HTERT RPE-1 (cell line): ENCODE data around the gene WASL.

ENCODE experiments used
- in situ Hi-C: fragments of 300-500 bp; cut with MboI; formaldehyde crosslinking; loops from 4 replicates; pipeline ENCODE4 v1.14.3; 2020; ENCODE audit warnings: low sequenced_read_pairs

WASL gene

DNA sequence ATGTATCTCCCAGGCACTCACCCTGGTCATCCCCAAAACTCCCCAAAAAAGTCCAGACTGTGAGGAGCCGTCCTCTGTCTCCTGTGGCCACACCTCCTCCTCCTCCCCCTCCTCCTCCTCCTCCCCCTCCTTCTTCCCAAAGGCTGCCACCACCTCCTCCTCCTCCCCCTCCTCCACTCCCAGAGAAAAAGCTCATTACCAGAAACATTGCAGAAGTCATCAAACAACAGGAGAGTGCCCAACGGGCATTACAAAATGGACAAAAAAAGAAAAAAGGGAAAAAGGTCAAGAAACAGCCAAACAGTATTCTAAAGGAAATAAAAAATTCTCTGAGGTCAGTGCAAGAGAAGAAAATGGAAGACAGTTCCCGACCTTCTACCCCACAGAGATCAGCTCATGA, 86.0 kb downstream of the WASL start:
- in situ Hi-C loops = no loop called here

DNA sequence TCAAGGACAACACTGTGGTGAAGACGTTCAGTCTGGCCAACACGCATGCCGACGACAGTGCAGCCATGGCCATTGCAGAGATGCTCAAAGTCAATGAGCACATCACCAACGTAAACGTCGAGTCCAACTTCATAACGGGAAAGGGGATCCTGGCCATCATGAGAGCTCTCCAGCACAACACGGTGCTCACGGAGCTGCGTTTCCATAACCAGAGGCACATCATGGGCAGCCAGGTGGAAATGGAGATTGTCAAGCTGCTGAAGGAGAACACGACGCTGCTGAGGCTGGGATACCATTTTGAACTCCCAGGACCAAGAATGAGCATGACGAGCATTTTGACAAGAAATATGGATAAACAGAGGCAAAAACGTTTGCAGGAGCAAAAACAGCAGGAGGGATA, 86.5 kb downstream of the WASL start:
- in situ Hi-C loops = no loop called here

DNA sequence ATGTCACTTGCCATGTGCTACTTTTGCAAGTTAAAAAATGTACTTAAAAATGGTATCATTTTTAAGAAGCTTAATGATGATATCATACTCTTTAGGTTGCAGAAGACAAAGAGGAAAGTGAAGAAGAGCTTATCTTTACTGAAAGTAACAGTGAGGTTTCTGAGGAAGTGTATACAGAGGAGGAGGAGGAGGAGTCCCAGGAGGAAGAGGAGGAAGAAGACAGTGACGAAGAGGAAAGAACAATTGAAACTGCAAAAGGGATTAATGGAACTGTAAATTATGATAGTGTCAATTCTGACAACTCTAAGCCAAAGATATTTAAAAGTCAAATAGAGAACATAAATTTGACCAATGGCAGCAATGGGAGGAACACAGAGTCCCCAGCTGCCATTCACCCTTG, 87.0 kb downstream of the WASL start:
- in situ Hi-C loops = no loop called here

DNA sequence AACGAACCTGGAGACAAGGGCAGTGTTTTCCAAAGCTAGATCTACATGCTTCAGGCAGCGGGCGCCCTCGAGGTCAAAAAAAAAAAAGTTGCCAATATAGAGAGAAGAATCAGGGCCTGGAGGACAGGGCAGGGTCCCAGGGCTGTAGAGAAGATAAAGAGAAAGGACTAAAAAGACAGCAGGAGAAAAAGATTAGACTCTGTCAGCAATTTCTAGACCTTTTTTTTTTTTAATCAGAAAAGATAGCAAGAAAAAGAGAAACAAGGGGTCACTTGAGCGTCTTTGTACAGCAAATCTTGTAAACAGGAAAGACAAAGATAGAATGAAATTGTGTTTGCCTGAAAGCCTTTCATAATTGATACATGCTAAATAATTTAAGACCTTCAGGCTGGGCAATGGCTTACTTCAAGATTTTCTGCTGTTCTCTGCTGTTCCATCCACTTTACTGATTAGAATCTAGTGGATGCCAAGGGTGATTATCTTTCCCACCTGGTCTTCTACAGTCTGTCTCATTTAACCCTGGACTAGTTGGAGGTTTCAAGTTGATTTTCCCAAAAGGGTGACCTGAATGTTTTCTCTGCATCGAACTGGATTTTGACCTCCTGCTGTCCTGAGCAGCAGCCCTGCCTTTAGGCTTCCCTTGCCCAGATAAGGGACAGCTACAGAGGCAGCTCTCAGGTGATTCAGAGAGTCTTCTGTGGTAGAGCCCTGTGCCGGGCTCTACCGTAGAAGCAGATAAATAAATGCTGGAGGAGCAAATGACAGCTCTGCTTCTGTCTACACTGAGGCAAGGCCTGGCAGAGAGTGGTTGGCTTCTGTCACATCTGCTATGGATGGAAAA, 88.1 kb downstream of the WASL start:
- in situ Hi-C loops = no loop called here

DNA sequence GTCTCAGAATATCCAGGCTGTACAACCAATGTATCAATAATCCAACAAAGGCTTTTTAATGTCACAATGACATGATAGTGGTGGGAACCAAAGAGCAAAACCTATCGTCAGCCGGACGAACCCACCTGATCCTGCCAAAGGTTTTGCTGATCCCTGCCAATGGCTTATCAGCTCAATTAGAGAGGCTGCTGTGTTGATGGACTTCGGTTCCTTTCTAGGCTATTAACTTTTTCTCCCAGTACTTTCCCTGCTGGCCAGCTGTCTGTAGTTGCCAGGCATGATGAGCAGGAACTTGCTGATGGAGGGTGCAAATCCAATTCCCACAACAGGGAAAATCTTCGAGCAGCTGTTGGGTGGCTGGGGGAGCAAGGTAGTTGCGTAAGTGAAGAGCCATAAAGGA, 90.8 kb downstream of the WASL start:
- in situ Hi-C loops = no loop called here

DNA sequence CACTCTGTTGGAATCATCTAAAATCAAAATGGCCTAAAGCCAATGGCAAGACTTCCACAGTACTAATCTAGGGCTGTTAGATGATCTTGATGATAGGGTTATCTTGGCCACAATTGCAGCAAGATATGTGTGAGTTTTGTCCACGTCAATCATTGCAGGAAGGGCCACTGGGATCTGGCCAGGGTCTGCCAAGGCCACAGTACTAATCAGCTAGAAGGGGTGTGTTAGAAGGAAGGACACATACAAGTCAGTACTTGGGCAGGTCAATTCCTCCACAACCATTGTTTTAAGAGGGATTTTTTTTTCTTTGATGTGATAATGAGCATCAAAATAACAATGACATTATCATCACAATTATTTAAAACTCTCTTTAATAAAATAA, 91.5 kb downstream of the WASL start:
- in situ Hi-C loops = no loop called here

DNA sequence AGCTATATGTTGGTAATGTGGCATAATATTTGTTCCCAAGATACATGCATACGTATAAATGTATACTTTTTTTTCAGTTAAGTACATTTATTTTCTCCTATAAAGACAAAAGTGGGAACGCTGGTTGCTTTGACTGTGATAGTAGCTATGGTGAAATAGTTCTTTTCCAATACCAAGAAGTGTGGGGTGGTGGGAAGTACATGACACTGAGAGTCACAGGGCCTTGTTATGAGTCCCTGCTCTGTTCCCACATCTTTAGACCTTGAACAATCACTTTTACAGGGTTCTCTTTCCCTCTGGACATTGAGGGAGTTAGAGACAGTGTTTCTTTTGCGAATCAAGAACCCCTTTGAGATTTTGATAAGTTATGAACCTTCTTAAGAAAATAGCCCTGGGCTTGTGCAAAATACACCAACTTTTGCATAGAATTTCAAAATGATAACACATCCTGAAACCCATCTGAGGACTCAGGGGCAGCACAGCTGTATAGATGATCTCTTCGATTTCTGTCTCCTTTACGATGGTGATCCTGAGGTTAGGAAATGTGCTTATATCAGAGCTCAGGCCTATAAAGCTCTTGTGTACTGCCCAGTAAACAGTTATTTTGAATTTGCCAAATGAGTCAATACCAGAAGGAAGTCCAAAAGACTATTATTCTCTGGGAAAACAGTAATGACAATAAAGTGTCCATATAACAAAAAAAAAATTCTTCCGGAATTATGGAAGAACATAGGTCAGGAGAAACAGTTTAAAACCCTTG, 92.1 kb downstream of the WASL start:
- in situ Hi-C loops = no loop called here

DNA sequence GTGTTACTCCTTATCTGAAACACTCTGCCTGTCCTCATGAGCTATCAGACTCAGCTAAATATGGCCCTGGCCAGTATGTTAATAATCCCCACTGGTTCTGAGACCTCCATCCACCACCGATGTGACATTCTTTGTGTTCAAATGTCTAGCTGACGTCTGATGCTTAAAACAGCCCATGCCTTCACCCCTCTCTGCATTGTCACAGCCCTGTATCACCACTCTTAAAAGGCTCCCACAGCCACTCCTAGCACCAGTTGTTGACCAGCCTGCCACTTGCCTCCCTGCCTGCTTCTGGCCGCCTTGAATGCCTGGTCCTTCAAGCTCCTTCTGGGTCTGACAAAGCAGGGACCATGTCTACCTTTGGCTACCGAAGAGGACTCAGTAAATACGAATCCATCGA, 93.2 kb downstream of the WASL start, which contains the start of gene LMOD2:
LMOD2 (plus strand) TSS at position 253 of the 400 bp plus-strand sequence; CDS start at position 351, 98 bp downstream.
- in situ Hi-C loops = no loop called here

DNA sequence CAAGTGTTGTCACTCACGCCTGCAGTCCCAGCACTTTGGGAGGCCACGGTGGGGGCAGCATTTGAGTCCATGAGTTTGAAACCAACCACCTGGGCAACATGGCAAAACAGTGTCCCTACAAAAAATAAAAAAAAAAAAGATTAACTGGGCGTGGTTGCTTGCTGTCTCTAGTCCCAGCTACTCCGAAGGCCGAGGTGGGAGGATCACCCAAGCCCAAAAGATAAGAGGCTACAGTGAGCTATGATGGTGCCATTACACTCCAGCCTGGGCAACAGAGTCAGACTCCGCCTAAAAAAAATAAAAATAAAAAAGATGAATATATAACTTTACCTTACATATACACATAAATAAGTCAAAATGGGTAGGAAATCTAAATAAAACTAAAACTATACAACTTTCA, 95.6 kb downstream of the WASL start:
- in situ Hi-C loops = no loop called here

DNA sequence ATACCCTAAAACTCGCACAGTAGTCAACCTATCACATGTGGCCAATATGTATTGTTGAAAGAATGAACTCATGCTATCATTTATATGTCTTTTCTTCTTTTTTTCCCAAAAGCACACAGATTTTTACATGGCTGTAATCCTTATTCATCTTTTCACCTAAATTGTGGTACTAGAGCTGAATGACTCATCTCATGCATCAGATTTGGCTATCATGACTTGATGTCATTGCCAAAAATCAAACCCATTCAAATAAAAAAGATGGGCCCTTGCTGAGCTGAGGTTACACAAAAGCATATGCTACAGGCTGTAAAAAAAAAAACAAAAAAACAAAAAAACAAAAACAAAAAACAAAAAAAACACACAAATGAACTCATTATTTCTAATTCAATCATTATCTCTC, 96.4 kb downstream of the WASL start:
- in situ Hi-C loops = no loop called here

DNA sequence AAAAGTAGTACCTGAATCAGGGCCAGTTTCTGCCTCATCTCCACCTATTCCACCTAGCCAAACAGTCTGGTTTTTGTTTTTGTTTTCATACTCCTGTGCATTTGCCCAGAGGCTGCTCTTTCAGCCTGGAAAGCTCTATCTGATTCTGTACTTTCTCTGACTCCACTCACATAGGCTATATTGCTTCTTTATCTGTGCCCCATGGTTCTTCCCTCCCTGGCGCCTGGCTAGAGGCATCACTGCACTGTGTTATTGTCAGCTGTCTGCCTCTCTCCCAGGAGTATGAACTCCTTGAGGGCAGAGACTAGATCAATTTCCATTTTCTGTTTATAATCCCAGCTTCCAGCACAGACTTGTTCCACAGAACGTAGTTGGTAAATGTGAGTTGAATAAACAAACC, 98.2 kb downstream of the WASL start:
- in situ Hi-C loops = no loop called here

DNA sequence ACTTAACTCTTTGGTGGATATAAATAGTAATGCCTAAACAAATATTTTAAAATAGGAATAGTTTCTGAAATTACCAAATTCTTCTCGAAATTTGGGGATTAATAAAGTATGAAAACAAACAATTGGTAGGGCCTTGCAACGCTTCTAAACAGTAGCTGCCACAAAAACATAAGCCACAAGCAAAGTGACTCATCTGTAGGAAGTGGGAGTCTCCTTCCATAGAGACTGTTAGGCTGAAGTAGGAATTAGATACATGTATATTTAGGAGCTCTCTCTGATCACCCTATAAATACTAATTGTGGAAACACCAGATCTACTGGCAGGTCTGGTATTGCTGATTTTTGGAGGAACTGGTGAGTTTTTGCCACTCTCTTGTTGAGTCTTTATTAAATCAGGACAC, 98.8 kb downstream of the WASL start:
- in situ Hi-C loops = no loop called here

DNA sequence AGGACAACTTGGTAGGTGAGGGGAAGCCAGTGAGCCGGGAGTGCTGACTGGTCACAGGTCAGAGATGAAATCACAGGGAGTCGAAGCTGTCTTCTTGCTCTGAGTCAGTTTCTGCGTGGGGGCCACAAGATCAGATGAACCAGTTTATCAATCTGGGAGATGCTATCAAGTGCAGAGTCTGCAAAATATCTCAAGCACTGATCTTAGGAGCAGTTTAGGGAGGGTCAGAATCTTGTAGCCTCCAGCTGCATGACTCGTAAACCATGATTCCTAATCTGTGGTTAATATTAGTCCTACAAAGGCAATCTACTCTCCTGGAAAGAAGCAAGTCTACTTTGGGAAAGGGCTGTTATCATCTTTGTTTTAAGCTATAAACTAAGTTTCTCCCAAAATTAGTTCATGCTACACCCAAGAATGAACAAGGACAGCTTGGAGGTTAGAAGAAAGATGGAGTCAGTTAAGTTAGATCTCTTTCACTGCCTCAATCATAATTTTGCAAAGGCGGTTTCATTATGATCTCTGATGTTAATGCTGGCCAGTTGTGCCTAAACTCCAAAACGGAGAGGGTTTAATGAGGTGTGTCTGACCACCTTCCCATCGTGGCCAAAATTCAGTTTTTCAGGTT, 101.6 kb downstream of the WASL start:
- in situ Hi-C loops = no loop called here

DNA sequence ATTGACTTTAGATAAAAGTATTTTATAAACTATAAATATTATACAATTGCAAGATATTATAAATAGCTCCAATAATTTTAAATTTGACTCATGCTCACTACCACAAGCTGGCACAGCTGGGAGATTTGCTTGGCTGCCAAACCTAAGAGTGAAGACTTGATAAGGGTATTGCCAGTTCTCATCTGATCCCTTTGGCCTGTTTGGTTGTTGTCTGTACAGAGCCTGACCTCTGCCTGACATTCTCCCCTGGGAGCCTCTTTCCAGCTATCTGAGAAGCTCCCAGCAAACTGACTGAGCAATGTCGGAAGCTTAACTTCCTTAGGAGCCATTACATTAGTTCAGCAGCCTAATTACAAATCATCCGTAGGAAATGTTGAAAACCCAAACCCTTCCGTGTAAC, 103.3 kb downstream of the WASL start:
- in situ Hi-C loops = no loop called here

DNA sequence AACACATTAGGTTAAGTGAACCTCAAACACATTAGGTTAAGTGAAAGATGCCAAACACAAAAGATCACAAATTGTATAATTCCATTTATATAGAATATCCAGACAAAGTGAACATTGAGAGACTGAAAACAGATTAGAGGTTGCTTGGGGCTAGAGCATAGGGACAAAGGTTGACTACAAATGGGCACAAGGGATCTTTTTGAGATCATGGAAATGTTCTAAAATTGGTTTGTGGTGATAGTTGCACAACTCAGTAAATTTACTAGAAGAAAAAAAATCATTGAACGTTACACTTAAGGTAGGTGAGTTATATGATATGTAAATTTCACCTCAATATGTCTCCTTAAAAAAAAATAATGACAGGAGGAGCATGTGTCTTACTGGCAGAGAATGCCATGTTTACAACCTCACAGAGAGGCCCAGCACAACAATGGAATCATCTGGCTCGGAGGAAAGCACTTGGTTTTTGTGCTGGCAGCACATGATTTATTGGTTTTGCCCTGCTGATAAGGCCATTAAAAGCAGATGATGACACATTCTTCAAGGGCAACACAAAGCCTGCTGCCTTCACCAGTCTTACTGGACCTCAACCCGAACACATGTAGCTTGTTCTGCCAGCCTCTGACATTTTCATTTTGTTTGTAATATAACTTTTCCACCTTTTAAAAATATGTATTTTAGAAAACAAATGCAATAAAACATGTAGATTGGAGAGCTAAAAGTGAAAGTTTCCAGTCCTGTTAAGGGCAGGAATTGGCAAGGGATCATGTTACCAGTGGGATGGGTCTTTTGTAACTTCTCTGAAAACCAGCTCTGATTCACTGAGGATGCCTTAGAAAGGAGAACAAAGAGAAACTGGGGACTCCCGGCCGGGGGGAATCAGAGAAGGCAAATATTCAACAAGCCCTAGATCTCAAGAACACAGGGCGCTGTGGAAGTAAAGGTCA, 105.0 kb downstream of the WASL start:
- in situ Hi-C loops = no loop called here

DNA sequence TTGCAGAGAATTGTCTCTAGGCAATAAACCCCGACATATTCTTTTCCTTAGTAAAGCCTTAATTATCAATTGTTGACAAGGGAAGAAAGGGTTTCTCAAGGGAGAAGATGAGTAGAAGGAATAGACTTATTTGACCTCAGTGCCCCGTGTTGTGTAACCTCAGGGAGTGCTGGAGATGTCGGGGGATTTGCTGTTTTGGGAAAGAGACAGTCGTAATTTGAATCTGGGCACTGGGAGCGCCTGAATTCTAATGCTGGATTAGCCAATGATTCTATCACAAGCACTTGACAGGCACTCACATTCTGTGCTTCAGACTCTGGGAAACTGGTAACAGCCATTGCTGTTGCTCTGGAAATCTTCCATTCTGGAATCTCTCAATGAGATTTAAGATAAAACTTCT, 106.9 kb downstream of the WASL start:
- in situ Hi-C loops = no loop called here

DNA sequence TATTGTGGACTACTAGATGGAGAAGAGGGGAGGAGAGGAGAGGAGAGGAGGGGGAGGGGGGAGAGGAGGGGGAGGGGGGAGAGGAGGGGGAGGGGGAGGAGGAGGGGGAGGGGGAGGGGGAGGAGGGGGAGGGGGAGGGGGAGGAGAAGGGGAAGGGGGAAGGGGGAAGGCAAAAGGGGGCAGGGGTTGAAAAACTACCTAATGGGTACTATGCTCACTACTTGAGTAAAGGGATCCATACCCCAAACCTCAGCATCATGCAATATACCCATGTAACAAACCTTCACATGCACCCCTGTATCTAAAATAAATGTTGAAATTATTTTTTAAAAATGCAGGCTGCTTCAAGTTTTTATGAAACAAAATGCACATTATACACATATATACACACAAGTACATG, 108.2 kb downstream of the WASL start:
- in situ Hi-C loops = no loop called here

DNA sequence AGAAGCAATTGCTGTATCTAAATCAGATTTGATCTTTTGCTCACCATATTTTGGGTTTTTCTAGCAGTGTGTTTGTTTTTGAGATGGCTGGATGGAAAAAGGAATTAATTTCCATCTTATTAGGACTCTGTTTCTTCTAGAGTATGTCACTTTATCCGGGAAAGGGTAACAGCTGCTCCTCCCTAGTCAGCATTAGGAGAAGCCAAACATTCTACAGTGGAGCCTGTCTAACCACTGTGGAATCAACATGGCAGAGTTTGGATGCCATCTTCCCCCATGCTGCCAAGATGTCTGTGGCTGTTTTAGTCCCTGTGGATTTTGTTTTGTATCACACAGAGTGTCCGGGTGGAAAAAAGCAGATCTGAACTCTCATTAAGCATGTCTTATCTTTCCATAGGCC, 109.2 kb downstream of the WASL start:
- in situ Hi-C loops = no loop called here

DNA sequence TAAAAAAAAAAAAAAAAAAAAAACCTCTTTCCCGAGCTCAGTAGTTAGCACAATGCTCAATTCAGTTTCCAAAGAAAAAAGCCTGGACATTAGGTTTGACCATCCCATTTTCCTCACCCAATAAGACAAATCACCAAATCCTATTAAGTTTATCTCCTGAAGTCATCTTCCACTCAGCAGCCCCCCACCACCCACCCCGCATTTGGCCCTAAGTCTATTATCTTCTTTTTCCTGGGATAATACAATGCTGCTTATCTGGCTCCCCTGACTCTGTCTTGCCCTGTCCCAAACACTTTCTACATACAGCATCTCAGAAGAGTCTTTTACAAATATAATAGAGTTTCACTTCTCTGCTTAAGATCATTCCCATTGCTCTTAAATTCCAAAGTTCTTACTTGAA, 110.9 kb downstream of the WASL start:
- in situ Hi-C loops = no loop called here

DNA sequence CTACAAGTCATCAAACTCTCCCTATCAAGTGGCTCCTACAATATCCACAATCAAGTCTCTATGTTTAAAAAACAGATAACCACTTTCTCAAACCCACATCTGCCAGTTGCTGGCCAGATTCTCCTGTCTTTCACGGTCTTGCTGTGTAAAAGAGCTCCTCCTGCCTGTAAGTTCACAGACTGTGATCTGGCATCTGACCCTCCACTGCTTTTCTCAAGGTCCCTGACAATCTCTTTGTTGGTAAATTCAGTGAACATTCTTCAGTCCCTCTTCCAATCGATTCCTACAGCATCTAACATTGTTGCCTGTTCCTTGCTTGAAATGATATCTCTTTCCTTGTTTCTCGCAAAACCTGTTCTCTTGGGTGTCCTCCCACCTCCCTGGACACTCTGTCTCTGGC, 111.6 kb downstream of the WASL start:
- in situ Hi-C loops = no loop called here
